HCT116 (cell line): ENCODE data around the gene KLHDC8B.

Experiments used
- CTCF ChIP-seq, 3 experiments: fragments of 200-600 bp in 1 of 3; sonication (generic) in 1 of 3; IDR thresholded peaks in 2 of 3; conservative IDR thresholded peaks in 1 of 3; 2 replicates each; pipeline ENCODE4 v1.5.1; 2012 to 2017; ENCODE audit warnings: low read depth in 2 of 3, low read length in 2 of 3, antibody characterized with exemption in 1 of 3, borderline replicate concordance in 1 of 3, control low read depth in 1 of 3, mild to moderate bottlenecking in 1 of 3, mixed read lengths in 1 of 3, mixed run types in 1 of 3, moderate library complexity in 1 of 3; ENCODE audit not compliant: insufficient read depth in 1 of 3
- SIN3A ChIP-seq: IDR thresholded peaks from 2 replicates; pipeline ENCODE4 v1.6.1; 2012; ENCODE audit warnings: low read depth
- TCF7L2 ChIP-seq: IDR thresholded peaks from 2 replicates; pipeline ENCODE4 v1.7.0; 2011; ENCODE audit warnings: borderline replicate concordance, inconsistent platforms; ENCODE audit not compliant: insufficient read depth, insufficient read length; ENCODE audit errors: extremely low read depth
- ZNF274 ChIP-seq: fragments of 200-500 bp; sonication (Bioruptor generic); IDR thresholded peaks from 2 replicates; pipeline ENCODE4 v1.6.1; 2014; ENCODE audit warnings: mild to moderate bottlenecking, low read depth, low read length, inconsistent platforms
- TF ChIP-seq, protein P1 (sequence below): IDR thresholded peaks from 2 replicates; pipeline ENCODE4 v1.6.1; 2012; ENCODE audit warnings: low read depth
- TF ChIP-seq, protein P2 (sequence below): IDR thresholded peaks from 2 replicates; pipeline ENCODE4 v1.6.1; 2012

- no peak for TF ChIP-seq SIN3A
- TF ChIP-seq ZNF274: no peak
- TF ChIP-seq TCF7L2: no peak
- TF ChIP-seq, protein P1, sequence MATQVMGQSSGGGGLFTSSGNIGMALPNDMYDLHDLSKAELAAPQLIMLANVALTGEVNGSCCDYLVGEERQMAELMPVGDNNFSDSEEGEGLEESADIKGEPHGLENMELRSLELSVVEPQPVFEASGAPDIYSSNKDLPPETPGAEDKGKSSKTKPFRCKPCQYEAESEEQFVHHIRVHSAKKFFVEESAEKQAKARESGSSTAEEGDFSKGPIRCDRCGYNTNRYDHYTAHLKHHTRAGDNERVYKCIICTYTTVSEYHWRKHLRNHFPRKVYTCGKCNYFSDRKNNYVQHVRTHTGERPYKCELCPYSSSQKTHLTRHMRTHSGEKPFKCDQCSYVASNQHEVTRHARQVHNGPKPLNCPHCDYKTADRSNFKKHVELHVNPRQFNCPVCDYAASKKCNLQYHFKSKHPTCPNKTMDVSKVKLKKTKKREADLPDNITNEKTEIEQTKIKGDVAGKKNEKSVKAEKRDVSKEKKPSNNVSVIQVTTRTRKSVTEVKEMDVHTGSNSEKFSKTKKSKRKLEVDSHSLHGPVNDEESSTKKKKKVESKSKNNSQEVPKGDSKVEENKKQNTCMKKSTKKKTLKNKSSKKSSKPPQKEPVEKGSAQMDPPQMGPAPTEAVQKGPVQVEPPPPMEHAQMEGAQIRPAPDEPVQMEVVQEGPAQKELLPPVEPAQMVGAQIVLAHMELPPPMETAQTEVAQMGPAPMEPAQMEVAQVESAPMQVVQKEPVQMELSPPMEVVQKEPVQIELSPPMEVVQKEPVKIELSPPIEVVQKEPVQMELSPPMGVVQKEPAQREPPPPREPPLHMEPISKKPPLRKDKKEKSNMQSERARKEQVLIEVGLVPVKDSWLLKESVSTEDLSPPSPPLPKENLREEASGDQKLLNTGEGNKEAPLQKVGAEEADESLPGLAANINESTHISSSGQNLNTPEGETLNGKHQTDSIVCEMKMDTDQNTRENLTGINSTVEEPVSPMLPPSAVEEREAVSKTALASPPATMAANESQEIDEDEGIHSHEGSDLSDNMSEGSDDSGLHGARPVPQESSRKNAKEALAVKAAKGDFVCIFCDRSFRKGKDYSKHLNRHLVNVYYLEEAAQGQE: no peak
- TF ChIP-seq, protein P2, sequence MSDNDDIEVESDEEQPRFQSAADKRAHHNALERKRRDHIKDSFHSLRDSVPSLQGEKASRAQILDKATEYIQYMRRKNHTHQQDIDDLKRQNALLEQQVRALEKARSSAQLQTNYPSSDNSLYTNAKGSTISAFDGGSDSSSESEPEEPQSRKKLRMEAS: no peak
- TF ChIP-seq CTCF (IDR thresholded peaks at IDR 0.05 in 2 of 3, conservative IDR thresholded peaks at IDR 0.05 in 1 of 3; ENCODE audit: borderline replicate concordance in 1 of 3, insufficient read depth in 1 of 3, low read depth in 2 of 3, low read length in 2 of 3): no peak
Observed at GRCh38 chr3:49148159-49148558, 23.2 kb upstream of the KLHDC8B start.
